K562 (cell line): ENCODE results near the gene CRX. TPM values are rescaled to one million over a fixed set of nuclear protein-coding genes. Genes with fewer than 3 reads are reported as not detected.

ENCODE experiments used
- ARID3A ChIP-seq: IDR thresholded peaks from 2 replicates; pipeline ENCODE4 v1.6.1; 2012; ENCODE audit warnings: low read depth, low read length, improper control_type of control experiment, borderline replicate concordance
- HDAC8 ChIP-seq: fragments of 450-650 bp; IDR thresholded peaks from 2 replicates; pipeline ENCODE4 v1.6.1; 2016; ENCODE audit warnings: mild to moderate bottlenecking, missing genetic modification characterization, moderate library complexity, missing compliant biosample characterization
- MITF ChIP-seq: IDR thresholded peaks from 2 replicates; pipeline ENCODE4 v1.6.1; 2014; ENCODE audit warnings: antibody characterized with exemption
- MTA2 ChIP-seq: fragments of 450-650 bp; IDR thresholded peaks from 2 replicates; pipeline ENCODE4 v1.6.1; 2016; ENCODE audit warnings: low read depth
- NFATC3 ChIP-seq: fragments of 450-650 bp; IDR thresholded peaks from 2 replicates; pipeline ENCODE4 v1.6.1; 2017; ENCODE audit warnings: mild to moderate bottlenecking
- NR4A1 ChIP-seq, 2 experiments: fragments of 250-450 bp in 1 of 2; fragments of 450-650 bp in 1 of 2; sonication (Bioruptor Pico) in 1 of 2; IDR thresholded peaks; 2 replicates each; pipeline versions ENCODE4 v1.4.0 to v1.6.1; 2016 to 2020; ENCODE audit warnings: mild to moderate bottlenecking in 2 of 2, missing compliant biosample characterization in 1 of 2, missing genetic modification characterization in 1 of 2, moderate library complexity in 1 of 2
- POLR2AphosphoS2 ChIP-seq: IDR thresholded peaks from 2 replicates; pipeline ENCODE4 v1.6.1; 2012; ENCODE audit warnings: low read length, improper control_type of control experiment
- POLR3G ChIP-seq: IDR thresholded peaks from 2 replicates; pipeline ENCODE4 v1.6.1; 2011; ENCODE audit not compliant: insufficient read length, insufficient replicate concordance; ENCODE audit errors: extremely low read depth
- PTBP1 ChIP-seq: fragments of 200-400 bp; formaldehyde crosslinking; IDR thresholded peaks from 2 replicates; pipeline ENCODE4 v1.6.1; 2017; ENCODE audit warnings: low read depth, low read length
- PTRF ChIP-seq: fragments of 450-650 bp; IDR thresholded peaks from 2 replicates; pipeline ENCODE4 v1.6.1; 2016; ENCODE audit warnings: mild to moderate bottlenecking, missing genetic modification characterization, missing compliant biosample characterization
- RBM39 ChIP-seq: fragments of 200-400 bp; formaldehyde crosslinking; optimal IDR thresholded peaks from 2 replicates; pipeline ENCODE3; 2018; ENCODE audit warnings: low read depth, low read length
- SIN3A ChIP-seq, 2 experiments: fragments of 150-350 bp in 1 of 2; IDR thresholded peaks; 2 replicates each; pipeline ENCODE4 v1.6.1; 2011 to 2016; ENCODE audit warnings: borderline replicate concordance in 2 of 2, low read depth in 2 of 2, low read length in 2 of 2, mild to moderate bottlenecking in 2 of 2, moderate library complexity in 2 of 2; ENCODE audit not compliant: control insufficient read depth in 1 of 2
- TRIM25 ChIP-seq: fragments of 450-650 bp; IDR thresholded peaks from 2 replicates; pipeline ENCODE4 v1.7.0; 2016; ENCODE audit warnings: borderline replicate concordance
- ZBTB9 ChIP-seq: fragments of 450-650 bp; formaldehyde crosslinking; IDR thresholded peaks from 2 replicates; pipeline ENCODE4 v1.4.0; 2020; ENCODE audit warnings: mild to moderate bottlenecking, moderate library complexity
- ZNF561 ChIP-seq: fragments of 450-650 bp; formaldehyde crosslinking; conservative IDR thresholded peaks from 2 replicates; pipeline ENCODE4 v1.4.0; 2020; ENCODE audit warnings: mild to moderate bottlenecking, moderate library complexity
- ZNF740 ChIP-seq, 3 experiments: fragments of 200-800 bp in 1 of 3; sonication (Bioruptor generic) in 1 of 3; sonication (generic) in 1 of 3; formaldehyde crosslinking in 1 of 3; IDR thresholded peaks; 2 replicates each; pipeline versions ENCODE4 v1.6.1 to v1.8.0; 2016 to 2022; ENCODE audit warnings: mild to moderate bottlenecking in 2 of 3, missing compliant biosample characterization in 2 of 3, missing genetic modification characterization in 2 of 3, missing genetic modification reagents in 1 of 3
- polyA plus RNA-seq, 8 experiments: library from polyadenylated mRNA; depleted of rRNA in 4 of 8; stranded (reverse) in 5 of 8; unstranded in 3 of 8; fragments of >200 nt; fragmentation: Nextera tagmentation in 2 of 8; fragmentation: Illumina TruSeq in 1 of 8; extraction: Ambion mirVana in 2 of 8; extraction: Trizol in 1 of 8; gene quantifications; 2 replicates each; pipeline versions ENCODE4 v1.2.1 to v1.2.3, GENCODE V29; 2011 to 2014; ENCODE audit warnings: inconsistent platforms in 1 of 8, missing spikeins in 1 of 8
- total RNA-seq, 7 experiments: library from RNA; depleted of rRNA in 6 of 7; stranded (reverse); fragments of >200 nt in 6 of 7; fragmentation: Illumina TruSeq in 2 of 7; extraction: Trizol in 2 of 7; gene quantifications; 2 replicates each; pipeline versions ENCODE4 v1.2.1 to v1.2.3, GENCODE V29; 2011 to 2021; ENCODE audit warnings: low replicate concordance in 1 of 7

CRX gene
- total and polyA plus RNA-seq, 9 of the 15 experiments (the other 6 are each of a cell fraction or from before 2014, with no cell fraction given), result 0.01 TPM; not detected in 8

- TF ChIP-seq TRIM25 (0 out of 2 replicates have a peak, but pooled peaks have one; percentile 18), RBM39 (no peak), POLR3G (no peak), ZNF561 (CRISPR knock-in tag) (no peak), NFATC3 (no peak), POLR2AphosphoS2 (no peak), NR4A1 (CRISPR knock-in tag; IDR thresholded peaks at IDR 0.05) (no peak), NR4A1 (tag; IDR thresholded peaks at IDR 0.05) (peak; percentile 28; the same call in 1 of the 2 replicates), ZBTB9 (CRISPR knock-in tag) (no peak), MTA2 (no peak), PTRF (tag) (0 out of 2 replicates have a peak, but pooled peaks have one; percentile 30), ARID3A (no peak), ZNF740 (CRISPR knock-in tag; IDR thresholded peaks at IDR 0.05) (no peak), ZNF740 (tag; IDR thresholded peaks at IDR 0.05) (peak in 1 of 2 experiments; percentile 76; a peak in 2 of 4 replicates), HDAC8 (tag) (no peak), PTBP1 (no peak), SIN3A (IDR thresholded peaks at IDR 0.05; ENCODE audit: borderline replicate concordance in 2 of 2, control insufficient read depth in 1 of 2, low read depth in 2 of 2, low read length in 2 of 2) (no peak), MITF (no peak)
Observed at GRCh38 chr19:47890865-47891621, 69.3 kb downstream of the CRX start (continued).
